Hepatic stellate cell (primary cell): Measurements from ENCODE around the gene AKR7A3.
"Not testable (repeated sequence)": the region's sequence is repeated elsewhere in the genome, so short reads cannot be mapped to it uniquely, and the experiment has no call there.

Experiments used
- DNase-seq: peaks from one replicate; pipeline ENCODE4 v3.0.0; 2011; ENCODE audit warnings: low spot score

Gene AKR7A3

DNA sequence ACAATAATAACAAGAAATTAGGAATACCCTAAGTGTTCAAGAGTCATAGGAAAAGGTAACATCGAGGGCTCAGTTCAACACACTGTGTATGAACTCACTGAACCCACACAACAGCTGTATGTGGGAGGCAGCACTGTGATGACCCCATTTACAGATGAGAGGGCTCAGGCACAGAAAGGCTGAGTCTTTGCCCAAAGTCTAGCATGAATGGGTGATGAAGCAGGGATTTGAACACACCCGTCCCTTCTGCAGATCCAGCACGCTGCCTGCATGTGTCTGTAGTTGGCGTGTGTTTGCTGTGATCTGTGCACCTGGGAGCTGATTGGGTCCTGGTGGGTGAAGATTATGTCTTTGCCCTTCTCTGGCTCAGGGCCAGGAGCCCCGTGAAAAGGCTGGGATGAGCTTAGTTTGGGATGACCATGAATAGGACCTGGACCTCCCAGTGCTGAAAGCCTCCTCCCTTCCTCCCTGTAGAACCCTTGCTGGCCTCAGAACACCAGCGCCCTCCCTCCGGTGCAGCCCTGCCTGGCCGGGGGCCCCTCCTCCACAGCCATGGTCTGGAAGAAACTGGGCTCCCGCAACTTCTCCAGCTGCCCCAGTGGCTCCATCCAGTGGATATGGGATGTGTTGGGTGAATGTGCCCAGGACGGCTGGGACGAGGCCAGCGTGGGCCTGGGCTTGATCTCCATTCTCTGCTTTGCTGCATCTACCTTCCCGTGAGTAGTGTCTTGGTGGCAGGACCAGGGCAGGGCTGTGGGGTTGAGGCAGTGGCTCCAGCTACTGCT, 28.7 kb upstream of the AKR7A3 start:
- no peak for DNase-seq

DNA sequence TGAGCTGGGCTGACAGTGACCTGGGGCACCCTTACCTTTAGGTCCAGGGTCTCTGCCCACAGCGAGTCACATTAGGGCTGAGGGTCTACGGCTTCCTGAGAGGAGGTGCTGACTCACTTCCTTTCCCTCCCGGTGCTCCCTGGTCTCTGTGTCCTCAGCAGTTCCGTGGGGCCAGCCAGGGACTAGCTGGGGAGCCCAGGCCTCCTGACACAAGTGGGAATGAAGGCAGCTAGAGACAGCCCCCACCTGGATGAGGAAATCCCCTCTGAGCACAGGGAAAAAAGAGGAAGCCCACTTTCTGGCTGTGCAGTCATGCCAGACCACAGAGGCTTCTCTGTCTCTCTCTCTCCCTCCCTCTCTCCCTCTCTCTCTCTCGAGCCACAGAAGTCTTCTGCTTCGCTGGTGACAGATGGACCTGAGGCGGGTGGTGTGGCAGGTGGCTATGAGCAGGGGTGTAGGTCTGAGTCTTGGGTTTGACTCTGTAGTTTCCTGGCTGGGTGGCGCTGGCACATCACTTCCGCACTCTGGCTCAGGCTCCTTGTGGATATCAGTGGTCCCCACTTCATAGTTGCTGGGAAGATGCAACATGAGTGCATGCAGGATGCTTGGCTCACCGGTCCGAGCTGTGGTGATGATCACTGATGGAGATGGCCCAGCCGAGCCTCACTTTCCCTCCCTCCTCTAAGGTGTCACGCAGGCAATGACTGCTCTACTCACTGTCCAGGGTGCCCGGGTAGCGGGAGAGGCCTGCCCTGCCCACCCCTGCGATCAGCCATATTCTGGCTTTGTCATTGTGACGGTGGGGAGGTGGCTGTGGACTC, 27.0 kb upstream of the AKR7A3 start:
- peak; percentile 59 for DNase-seq

GRCh38 chr1:19313961-19314882, 25.7 kb upstream of the AKR7A3 start:
- no peak for DNase-seq

GRCh38 chr1:19313636-19313959, 25.0 kb upstream of the AKR7A3 start:
- DNase-seq = no peak

GRCh38 chr1:19312782-19313635, 24.4 kb upstream of the AKR7A3 start:
- DNase-seq = no peak

GRCh38 chr1:19311931-19312781, 23.6 kb upstream of the AKR7A3 start, which contains the start of the genes AKR7A2 and SLC66A1:
Gene AKR7A2 (minus strand): TSS chr1:19312144. CDS start chr1:19312124, 20 bp downstream.
Gene SLC66A1 (plus strand): TSS chr1:19312326. CDS start chr1:19317678, 5,352 bp downstream.
- peak; percentile 97 for DNase-seq

GRCh38 chr1:19311503-19311930, 22.9 kb upstream of the AKR7A3 start:
- DNase-seq = peak; percentile 36

GRCh38 chr1:19310720-19311502, 22.3 kb upstream of the AKR7A3 start:
- DNase-seq = peak; percentile 53

GRCh38 chr1:19310061-19310460, 21.5 kb upstream of the AKR7A3 start:
- no peak for DNase-seq

GRCh38 chr1:19309123-19309813, 20.7 kb upstream of the AKR7A3 start:
- peak; percentile 94 for DNase-seq

DNA sequence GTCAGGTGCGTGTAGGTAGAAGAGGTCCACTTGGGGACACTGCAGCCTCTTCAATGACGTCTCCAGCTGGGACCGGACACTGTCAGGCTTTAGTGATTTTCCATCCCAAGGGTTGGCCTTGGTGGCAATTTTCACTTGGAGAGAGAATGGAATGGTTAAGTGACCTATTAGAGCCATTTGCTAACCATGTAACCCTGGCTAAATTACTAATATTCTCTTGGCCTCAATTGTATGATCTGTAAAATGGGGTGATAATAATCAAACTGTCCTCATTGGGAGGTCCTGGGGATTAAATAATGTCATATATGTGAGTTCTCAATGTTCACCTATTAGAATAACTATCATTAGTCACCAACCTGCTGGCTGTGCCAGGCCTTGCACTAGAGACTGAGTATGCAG, 19.9 kb upstream of the AKR7A3 start:
- no peak for DNase-seq

- DNase-seq = no peak
Observed at GRCh38 chr1:19307794-19308508, 19.4 kb upstream of the AKR7A3 start.

- no peak for DNase-seq
Observed at GRCh38 chr1:19306941-19307340, 18.4 kb upstream of the AKR7A3 start.

DNA sequence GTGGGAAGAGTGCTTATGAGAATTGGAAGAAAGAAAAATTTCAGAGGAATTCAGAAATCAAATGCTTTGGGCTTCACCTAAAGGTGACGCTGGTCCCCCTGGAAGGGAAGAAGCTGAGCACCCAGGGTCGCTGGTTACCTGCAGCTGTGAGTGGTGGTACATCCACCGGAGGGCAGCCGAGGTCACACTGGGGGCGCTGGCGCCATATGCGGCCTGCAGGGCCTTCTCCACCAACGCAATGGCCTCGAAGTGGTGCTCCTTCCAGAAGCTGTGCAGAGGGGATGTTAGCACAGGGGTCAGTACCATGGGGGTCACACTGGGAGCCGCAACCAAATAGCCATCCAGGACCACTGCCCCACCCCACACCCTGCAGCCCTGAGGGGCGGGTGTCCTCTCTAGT, 17.3 kb upstream of the AKR7A3 start:
- DNase-seq = no peak

GRCh38 chr1:19304081-19304480, 15.5 kb upstream of the AKR7A3 start:
- not testable (repeated sequence) for DNase-seq

DNA sequence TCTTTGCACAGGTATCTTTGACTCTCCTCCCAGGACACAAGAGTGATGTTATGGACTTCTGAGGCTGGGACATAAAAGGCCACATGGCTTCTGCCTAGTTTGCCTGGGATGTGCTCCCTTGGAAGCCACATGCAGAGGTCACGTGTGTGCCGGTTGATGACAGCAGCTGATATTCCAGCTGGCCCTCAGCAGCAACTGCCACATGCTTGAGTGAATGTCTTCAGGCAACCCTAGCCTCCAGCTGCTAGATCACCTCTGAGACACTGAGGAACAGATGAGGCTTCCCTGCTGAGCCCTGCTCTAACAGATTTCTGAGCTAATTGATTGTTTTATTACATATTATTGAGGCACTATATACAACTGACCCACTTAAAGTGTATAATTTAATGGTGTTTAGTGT, 11.6 kb upstream of the AKR7A3 start:
- DNase-seq = no peak

DNA sequence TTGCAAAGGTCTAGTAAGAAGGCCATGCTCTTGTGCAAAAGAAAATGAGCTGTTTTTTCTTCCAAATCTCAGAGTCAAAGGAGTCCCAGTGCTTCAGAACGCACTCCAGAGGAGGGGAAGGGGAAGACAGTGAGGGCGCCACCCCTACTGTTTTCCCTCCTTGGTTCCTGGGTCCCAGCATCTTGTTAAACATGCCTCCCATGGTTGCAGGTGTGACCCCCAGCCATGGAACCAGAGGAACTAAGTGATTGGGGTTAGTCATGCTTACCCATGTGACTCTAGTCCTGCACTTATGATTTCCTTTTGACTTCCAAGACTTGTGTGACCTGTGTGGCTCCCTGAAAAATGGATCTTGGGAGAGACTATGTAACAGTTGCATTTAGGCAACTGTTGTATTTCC, 6.1 kb upstream of the AKR7A3 start:
- no peak for DNase-seq

GRCh38 chr1:19289244-19289643, 674 bp upstream of the AKR7A3 start:
- DNase-seq = no peak
